Activated gamma-delta T cell (primary cell): ENCODE results near the gene ASPSCR1.

Source experiments
- DNase-seq: peaks from one replicate; lab custom pipeline; 2025; lab: John Stamatoyannopoulos, UW

The ASPSCR1 gene

GRCh38 chr17:82012640-82013295, 35.3 kb downstream of the ASPSCR1 start:
- DNase-seq = no peak

DNA sequence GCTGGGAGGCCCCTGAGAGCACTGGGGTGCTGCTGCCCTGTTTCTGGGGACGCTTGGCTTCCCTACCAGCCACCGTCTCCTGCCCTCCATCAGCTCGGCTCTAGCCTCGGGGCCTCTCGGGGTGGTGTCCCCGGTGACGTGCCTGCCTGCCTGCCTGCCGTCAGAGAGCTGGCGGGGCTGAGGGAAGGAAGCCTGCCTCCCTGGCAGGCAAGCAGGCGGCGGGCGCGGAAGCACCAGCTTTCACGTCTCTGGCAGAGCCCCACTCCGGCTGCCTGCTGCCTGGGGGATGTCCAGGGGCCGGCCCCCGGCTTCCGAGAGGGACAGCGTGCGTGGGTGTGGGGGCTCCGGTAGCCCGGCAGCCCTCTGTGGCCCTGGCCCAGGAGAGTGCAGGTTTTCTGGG, 35.9 kb downstream of the ASPSCR1 start:
- no peak for DNase-seq

- no peak for DNase-seq
Measured at GRCh38 chr17:82013772-82014321, 36.4 kb downstream of the ASPSCR1 start.

- no peak for DNase-seq
Measured at GRCh38 chr17:82014432-82014831, 37.0 kb downstream of the ASPSCR1 start.

GRCh38 chr17:82014971-82015310, 37.5 kb downstream of the ASPSCR1 start:
- DNase-seq = no peak

DNA sequence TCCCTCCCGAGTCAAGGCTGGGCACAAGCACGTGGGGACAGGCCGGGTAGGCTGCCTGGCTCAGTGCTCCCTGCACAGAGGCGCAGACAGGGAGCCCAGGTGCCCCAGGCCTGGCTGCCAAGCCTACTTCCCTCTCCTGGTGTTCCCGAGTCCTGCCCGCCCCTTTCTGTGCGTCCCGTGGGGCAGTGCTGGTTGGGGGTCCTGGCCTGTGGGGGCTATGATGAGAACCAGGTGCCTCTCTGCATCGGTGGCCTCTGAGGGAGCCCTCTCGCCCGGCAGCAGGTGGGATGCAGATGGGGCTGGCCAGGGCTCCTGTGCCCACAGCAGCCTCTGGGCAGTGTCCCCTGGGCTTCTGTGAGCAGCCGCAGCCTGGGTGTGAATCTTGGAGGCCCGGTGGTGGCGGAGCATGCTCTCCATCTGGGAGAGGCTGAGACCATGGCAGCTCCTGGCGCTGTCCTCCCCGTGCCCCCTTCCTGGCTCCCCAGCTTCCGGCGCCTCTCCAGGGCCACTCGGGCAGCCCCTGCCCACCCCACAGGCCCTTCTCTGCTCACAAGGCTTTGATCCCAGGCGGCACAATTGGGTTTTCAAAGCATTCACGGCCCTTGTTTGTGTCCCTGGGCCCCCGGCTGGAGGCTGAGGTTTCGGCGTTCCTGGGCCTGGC, 38.0 kb downstream of the ASPSCR1 start:
- DNase-seq = no peak

- DNase-seq = no peak
Measured at GRCh38 chr17:82016061-82016874, 38.8 kb downstream of the ASPSCR1 start.

DNA sequence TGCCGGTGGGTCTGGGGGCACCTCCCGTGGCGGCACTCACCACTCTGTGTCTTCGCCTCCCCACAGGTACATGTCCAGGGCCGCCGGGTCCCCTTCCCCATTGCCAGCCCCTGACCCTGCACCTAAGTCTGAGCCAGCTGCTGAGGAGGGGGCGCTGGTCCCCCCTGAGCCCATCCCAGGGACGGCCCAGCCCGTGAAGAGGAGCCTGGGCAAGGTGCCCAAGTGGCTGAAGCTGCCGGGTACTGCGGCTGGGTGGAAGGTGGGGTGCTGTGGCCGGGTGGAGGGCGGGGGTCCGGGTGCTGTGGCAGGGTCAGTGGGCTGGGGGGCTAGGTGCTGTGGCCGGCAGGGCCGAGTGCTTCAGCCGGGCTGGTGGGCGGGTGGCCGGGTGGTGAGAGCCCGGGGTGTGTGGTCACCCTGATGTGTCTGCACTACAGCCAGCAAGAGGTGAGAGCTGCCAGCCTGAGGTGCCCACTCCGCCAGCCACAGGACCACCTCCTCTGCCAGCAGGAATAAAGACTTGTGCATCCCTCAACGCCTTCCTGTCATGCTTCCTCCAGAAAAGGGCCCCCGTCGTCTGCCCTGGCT, 39.5 kb downstream of the ASPSCR1 start:
- no peak for DNase-seq

DNA sequence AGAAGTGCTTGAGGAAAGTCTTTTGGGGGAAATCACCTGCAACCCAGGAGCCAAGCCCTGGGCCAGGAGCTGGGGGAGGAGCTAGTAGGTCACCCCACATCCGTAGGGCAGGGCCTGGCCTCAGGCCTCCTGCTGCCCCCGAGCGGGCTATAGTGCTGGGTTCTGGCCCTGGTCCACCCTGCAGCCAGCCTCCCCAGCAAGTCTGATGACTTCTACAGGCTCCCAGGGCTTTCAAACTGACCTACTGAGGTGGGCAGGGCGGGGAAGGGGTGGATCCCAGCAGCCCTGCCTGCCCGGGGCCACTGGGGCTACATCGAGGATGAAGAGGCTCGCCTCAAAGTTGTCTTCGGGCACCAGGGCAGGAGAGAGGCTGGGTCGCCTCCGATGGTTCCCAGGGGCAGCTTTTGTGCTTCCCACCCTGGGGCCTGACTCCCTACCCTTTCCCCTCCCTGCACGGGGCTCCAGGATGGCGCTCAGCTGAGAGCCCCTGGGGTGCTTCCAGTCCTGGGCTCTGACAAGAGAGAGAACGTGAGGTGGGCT, 40.3 kb downstream of the ASPSCR1 start:
- DNase-seq = no peak

DNA sequence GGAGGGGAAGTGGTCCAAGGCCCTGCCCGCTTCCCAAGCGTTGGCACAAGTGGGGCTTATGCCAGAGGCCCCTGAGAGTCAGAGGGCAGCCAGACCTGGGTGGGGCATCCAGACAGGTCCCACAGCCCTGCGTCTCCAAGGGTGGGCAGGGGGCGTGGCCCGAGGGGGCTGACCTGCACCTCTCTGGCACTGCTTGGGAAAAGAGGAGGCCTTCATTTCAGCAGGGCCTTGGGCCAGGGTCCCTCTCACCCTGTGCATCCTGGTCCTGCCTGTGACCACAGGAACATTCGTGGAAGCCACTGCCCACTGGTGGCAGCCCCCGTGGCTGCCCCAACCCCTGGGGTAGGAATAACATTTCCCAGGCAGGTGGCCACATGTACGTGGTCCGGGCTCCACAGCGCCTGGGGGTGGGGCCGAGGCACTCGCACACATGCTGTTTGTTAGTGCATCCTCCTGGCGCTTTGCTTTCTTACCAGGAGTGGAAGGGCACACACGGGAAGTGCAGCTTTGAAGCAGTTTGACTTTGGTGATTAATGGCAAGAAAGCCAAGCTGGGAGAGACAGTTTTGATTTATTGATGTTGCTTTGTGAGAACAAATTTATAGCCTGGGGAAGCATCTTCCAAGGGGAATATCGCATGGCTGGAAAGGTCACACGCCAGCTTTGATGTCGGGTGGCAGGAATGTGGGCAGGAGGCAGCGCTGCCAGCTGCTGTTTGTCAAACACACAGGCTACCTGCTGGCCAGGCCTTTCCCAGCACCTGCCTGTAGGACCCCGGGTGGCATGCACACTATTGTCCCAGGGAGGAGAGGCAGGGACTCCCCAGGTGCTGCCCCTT, 40.9 kb downstream of the ASPSCR1 start:
- DNase-seq = no peak

DNA sequence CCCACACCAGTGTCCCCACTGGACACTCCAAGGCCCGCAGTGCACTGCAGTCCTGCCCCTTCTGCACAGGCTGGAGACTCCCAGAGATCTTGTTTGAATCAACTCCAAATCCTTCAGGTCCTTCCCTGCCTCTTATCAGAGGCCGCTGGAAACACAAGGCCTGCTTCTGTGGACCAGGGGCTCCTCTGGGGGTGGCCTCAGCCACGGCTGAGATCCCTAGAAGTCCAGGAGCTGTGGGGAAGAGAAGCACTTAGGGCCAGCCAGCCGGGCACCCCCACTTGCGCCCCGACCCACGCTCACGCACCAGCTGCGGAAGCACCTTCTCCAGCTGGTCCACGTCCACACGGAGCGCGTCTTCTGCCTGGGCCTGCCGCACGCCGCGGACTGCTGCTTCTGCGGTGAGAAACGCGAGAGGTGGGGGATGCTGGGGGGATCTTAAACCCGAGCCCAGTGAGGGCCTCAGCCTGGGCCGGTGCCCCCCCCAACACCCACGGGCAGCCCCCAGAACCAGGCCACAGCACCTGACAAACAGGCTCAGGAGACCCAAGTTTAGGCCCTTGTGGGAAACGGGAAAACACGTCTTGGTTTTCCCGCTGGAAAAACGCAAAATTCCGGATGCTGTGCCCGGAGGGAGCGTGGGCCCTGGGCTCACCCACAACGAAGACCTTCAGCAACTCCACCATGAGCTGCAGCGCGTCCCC, 41.7 kb downstream of the ASPSCR1 start:
- no peak for DNase-seq

- peak; percentile 32 for DNase-seq
Measured at GRCh38 chr17:82019690-82020571, 42.5 kb downstream of the ASPSCR1 start.

- DNase-seq = no peak
Measured at GRCh38 chr17:82020572-82021106, 43.2 kb downstream of the ASPSCR1 start.

DNA sequence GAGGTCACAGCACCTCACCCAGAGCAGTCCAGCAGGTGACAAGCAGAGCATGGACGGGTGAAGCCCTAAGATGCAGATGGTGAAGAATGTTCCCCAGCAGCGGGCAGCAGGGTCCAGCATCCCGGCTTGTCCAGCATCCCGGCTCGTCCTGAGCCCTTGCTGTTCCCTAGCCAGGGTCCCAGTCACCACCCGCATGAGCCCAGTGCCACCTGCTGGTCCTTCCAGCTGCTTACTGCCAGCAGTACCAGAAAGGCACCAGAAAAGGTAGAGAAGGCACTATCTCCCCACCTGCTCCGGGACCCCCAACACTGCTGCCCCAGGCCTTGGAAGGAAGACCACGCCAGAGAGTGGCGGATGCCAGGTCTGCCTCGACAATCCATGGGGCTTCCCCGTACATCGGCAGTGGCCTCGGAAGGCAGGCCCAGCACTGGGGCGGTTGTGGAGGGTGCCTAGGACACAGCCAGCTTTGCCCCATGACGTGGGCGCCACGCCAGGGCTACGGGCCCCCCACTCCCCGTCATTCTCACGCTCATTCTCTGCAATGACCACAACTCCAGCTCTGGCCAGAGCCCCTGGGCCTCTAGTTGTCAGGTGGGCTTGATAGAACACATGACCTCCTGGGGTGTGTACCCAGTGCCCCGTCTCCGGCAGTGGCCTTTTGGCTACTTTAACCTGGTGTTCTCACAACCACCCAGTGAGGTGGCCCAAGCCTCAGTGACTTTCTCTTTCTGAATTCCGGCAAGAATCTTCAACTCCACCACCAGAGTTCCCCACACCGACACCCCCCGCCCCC, 43.9 kb downstream of the ASPSCR1 start:
- DNase-seq = no peak

- DNase-seq = no peak
Measured at GRCh38 chr17:82021900-82022309, 44.5 kb downstream of the ASPSCR1 start.

DNA sequence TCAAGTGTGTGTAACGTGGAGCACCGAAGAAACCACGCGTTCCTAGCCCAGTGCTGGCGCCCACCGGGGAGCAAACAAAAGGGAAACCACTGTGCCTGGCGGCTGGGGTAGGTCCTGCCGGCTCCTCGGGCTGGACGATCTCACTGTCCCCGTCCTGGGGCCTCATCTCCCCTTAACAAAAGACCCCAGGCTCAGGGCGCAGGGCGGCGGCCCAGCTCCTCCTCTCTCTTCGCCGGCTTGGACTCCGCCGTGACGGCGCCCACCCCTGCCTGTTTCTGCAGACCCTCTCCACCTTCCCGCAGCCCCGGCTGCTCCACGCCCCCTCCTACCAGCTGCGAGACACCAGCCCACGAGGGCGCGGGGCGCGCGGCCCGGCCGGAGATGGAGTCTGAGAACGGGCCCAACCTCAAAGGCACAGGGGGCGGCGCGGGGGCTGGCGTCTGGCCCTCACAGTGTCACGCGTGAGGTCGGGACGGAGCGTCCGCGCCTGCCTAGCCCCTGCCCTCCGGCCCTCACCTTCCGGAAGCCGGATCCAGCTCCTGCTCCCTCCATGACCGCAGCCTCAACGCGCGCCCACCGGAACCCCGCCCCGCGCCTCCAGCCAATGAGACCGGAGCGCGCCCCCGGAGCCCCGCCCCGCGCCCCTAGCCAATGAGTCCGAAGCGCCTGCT, 45.0 kb downstream of the ASPSCR1 start, which contains the start of gene CENPX:
Gene CENPX, minus strand, starts transcription at position 569 of the 671 bp plus-strand sequence. Its CDS starts 17 bp downstream, at position 552.
- DNase-seq = no peak

- peak; percentile 99 for DNase-seq
Measured at GRCh38 chr17:82022981-82023446, 45.6 kb downstream of the ASPSCR1 start, which contains the start of gene LRRC45. TSS of gene LRRC45 (plus strand) at chr17:82023305. CDS start at chr17:82023644, 339 bp downstream.
